NT2/D1 (cell line): ENCODE data around the gene GFRA1.

ENCODE experiments used
- DNase-seq: peaks from one replicate; pipeline ENCODE4 v3.0.0-alpha.2; 2011; ENCODE audit warnings: low read depth, low spot score
- H3K27me3 ChIP-seq: 2 replicates; pipeline ENCODE4 v1.6.0; 2011; ENCODE audit warnings: mild to moderate bottlenecking; ENCODE audit not compliant: insufficient read length, insufficient read depth
- H3K36me3 ChIP-seq: 2 replicates; pipeline ENCODE4 v1.6.1; 2011; ENCODE audit warnings: mild to moderate bottlenecking, low read length, mixed read lengths; ENCODE audit not compliant: insufficient read depth, insufficient read length
- H3K4me1 ChIP-seq: 2 replicates; pipeline ENCODE4 v1.5.1; 2011; ENCODE audit not compliant: insufficient read depth, insufficient read length
- H3K4me3 ChIP-seq: 2 replicates; pipeline ENCODE4 v1.5.1; 2011; ENCODE audit warnings: low read depth; ENCODE audit not compliant: insufficient read length
- H3K9ac ChIP-seq: 2 replicates; pipeline ENCODE4 v1.6.0; 2011; ENCODE audit warnings: low read depth; ENCODE audit not compliant: insufficient read length
- H3K9me3 ChIP-seq: 2 replicates; pipeline ENCODE4 v1.5.1; 2011; ENCODE audit warnings: mild to moderate bottlenecking, low read length; ENCODE audit not compliant: insufficient read depth
- SUZ12 ChIP-seq: IDR thresholded peaks from 2 replicates; pipeline ENCODE4 v1.6.1; 2011; ENCODE audit not compliant: insufficient read length, insufficient read depth; ENCODE audit errors: extremely low read depth
- YY1 ChIP-seq: IDR thresholded peaks from 2 replicates; pipeline ENCODE4 v1.6.1; 2011; ENCODE audit not compliant: insufficient read length, insufficient read depth
- ZNF274 ChIP-seq: IDR thresholded peaks from 2 replicates; pipeline ENCODE4 v1.6.1; 2011; ENCODE audit warnings: mild to moderate bottlenecking, low read depth, low read length

The GFRA1 gene

GRCh38 chr10:116233230-116233629, 39.8 kb downstream of the GFRA1 start:
- Histone ChIP-seq H3K9ac (no peak overlapping the region), H3K27me3 (no peaks in the 10 kb centered on the region), H3K36me3 (no peaks in the 10 kb centered on the region), H3K4me3 (no peak overlapping the region), H3K9me3 (no peaks in the 10 kb centered on the region; the same call in 1 of the 2 replicates), H3K4me1 (no peaks in the 10 kb centered on the region)
- no peak for DNase-seq
- TF ChIP-seq SUZ12 (no peak), ZNF274 (no peak), YY1 (no peak)

- no peaks in the 10 kb centered on the region; the same call in 1 of the 2 replicates for H3K9me3 ChIP-seq
- TF ChIP-seq YY1 (no peak), ZNF274 (no peak), SUZ12 (no peak)
- H3K4me1 ChIP-seq: no peaks in the 10 kb centered on the region
- no peaks in the 10 kb centered on the region for H3K27me3 ChIP-seq
- DNase-seq: no peak
- no peaks in the 10 kb centered on the region for H3K36me3 ChIP-seq
- no peak overlapping the region for H3K4me3 ChIP-seq
- H3K9ac ChIP-seq: no peak overlapping the region
Observed at GRCh38 chr10:116232613-116233012, 40.4 kb downstream of the GFRA1 start.

- no peaks in the 10 kb centered on the region for H3K9me3 ChIP-seq
- no peaks in the 10 kb centered on the region for H3K36me3 ChIP-seq
- no peaks in the 10 kb centered on the region for H3K27me3 ChIP-seq
- H3K9ac ChIP-seq: no peak overlapping the region
- TF ChIP-seq SUZ12 (no peak), YY1 (no peak), ZNF274 (no peak)
- no peaks in the 10 kb centered on the region for H3K4me1 ChIP-seq
- DNase-seq: no peak
- no peak overlapping the region for H3K4me3 ChIP-seq
Observed at GRCh38 chr10:116226766-116227165, 46.2 kb downstream of the GFRA1 start.

GRCh38 chr10:116226053-116226452, 47.0 kb downstream of the GFRA1 start:
- Histone ChIP-seq H3K4me1 (no peaks in the 10 kb centered on the region), H3K4me3 (no peak overlapping the region), H3K9ac (no peak overlapping the region), H3K27me3 (no peaks in the 10 kb centered on the region), H3K9me3 (no peaks in the 10 kb centered on the region), H3K36me3 (no peaks in the 10 kb centered on the region)
- DNase-seq: no peak
- no peak for TF ChIP-seq YY1
- TF ChIP-seq SUZ12: no peak
- TF ChIP-seq ZNF274: no peak

- H3K27me3 ChIP-seq: no peaks in the 10 kb centered on the region
- no peaks in the 10 kb centered on the region for H3K36me3 ChIP-seq
- no peak overlapping the region for H3K4me3 ChIP-seq
- H3K9me3 ChIP-seq: no peaks in the 10 kb centered on the region
- H3K9ac ChIP-seq: no peak overlapping the region
- no peak for DNase-seq
- H3K4me1 ChIP-seq: no peaks in the 10 kb centered on the region
- TF ChIP-seq SUZ12: no peak
- no peak for TF ChIP-seq YY1
- no peak for TF ChIP-seq ZNF274
Observed at GRCh38 chr10:116223289-116223688, 49.7 kb downstream of the GFRA1 start.

GRCh38 chr10:116221053-116221452, 52.0 kb downstream of the GFRA1 start:
- TF ChIP-seq ZNF274: no peak
- no peak for TF ChIP-seq YY1
- no peak for TF ChIP-seq SUZ12
- DNase-seq: no peak
- Histone ChIP-seq H3K4me3 (no peak overlapping the region), H3K9me3 (no peaks in the 10 kb centered on the region), H3K27me3 (no peaks in the 10 kb centered on the region), H3K4me1 (no peaks in the 10 kb centered on the region), H3K36me3 (no peaks in the 10 kb centered on the region), H3K9ac (no peak overlapping the region)

- H3K9ac ChIP-seq: no peak overlapping the region
- H3K4me1 ChIP-seq: no peaks in the 10 kb centered on the region
Observed at GRCh38 chr10:116216676-116217075, 56.3 kb downstream of the GFRA1 start.

GRCh38 chr10:116215651-116216050, 57.4 kb downstream of the GFRA1 start:
- Histone ChIP-seq H3K4me3 (no peak overlapping the region), H3K27me3 (no peaks in the 10 kb centered on the region), H3K9ac (no peak overlapping the region), H3K36me3 (no peaks in the 10 kb centered on the region), H3K4me1 (no peaks in the 10 kb centered on the region), H3K9me3 (no peaks in the 10 kb centered on the region)
- TF ChIP-seq ZNF274 (no peak), SUZ12 (no peak), YY1 (no peak)
- DNase-seq: no peak

More at GRCh38 chr10:116216676-116217075, 56.3 kb downstream of the GFRA1 start:
- no peak for DNase-seq
- Histone ChIP-seq H3K36me3 (no peaks in the 10 kb centered on the region), H3K4me3 (no peak overlapping the region), H3K27me3 (no peaks in the 10 kb centered on the region), H3K9me3 (no peaks in the 10 kb centered on the region)
- TF ChIP-seq ZNF274 (no peak), SUZ12 (no peak), YY1 (no peak)
